ENCODE measurements around the gene NACC2.

DNA sequence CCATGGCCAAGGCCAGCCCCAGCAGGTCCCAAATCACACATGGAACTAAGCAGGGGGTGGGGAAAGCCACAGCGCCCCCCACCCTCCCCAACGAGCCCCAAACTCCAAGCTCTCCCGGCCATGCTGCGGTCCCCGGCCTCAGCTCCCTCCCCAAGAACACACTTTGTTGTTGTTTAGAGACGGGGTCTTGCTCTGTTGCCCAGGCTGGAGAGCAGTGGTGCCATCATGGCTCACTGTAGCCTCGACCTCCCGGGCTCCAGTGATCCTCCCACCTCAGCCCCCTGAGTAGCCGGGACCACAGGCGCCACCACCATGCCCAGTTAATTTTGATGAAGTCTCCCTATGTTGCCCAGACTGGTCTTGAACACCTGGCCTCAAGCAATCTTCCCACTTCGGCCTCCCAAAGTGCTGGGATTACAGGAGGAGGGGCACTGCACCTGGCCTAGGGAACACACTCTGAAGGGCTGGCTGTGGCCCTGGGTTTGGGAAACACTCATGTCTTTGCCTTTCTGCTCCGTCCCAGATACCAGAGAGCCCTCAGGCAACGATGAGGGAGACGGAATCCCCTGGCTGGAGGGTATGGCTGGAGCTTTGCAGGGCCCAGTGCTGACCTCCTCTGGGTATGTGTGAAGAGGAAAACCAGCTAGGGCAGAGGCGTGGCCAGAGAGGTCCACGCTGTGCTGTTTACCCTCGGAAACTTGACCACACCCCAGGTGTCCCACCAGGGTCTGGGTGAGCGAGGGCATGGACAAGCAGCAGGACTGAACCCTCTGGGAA, 80.8 kb downstream of the NACC2 start:
- TF ChIP-seq, protein P1, sequence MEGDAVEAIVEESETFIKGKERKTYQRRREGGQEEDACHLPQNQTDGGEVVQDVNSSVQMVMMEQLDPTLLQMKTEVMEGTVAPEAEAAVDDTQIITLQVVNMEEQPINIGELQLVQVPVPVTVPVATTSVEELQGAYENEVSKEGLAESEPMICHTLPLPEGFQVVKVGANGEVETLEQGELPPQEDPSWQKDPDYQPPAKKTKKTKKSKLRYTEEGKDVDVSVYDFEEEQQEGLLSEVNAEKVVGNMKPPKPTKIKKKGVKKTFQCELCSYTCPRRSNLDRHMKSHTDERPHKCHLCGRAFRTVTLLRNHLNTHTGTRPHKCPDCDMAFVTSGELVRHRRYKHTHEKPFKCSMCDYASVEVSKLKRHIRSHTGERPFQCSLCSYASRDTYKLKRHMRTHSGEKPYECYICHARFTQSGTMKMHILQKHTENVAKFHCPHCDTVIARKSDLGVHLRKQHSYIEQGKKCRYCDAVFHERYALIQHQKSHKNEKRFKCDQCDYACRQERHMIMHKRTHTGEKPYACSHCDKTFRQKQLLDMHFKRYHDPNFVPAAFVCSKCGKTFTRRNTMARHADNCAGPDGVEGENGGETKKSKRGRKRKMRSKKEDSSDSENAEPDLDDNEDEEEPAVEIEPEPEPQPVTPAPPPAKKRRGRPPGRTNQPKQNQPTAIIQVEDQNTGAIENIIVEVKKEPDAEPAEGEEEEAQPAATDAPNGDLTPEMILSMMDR (IDR thresholded peaks at IDR 0.05), result no peak
- no peak for TF ChIP-seq POLR2A (IDR thresholded peaks at IDR 0.05; ENCODE audit: low read depth)
- TF ChIP-seq POLR2AphosphoS5 (IDR thresholded peaks at IDR 0.05), result no peak
- TF ChIP-seq EP300 (IDR thresholded peaks at IDR 0.05), result no peak

Data from esophagus muscularis mucosa (tissue), 4 donors.